Stimulated activated CD4-positive, alpha-beta T cell treated with anti-CD3 and anti-CD28 coated beads, Interleukin-2, amount 100 ng/mL, for 24 hours (primary cell): ENCODE results near the gene ADAP1.
"Not testable (repeated sequence)": the region's sequence is repeated elsewhere in the genome, so short reads cannot be mapped to it uniquely, and the experiment has no call there.

Experiments used
- DNase-seq, 2 donors: peaks; one replicate each; pipeline ENCODE4 v3.0.0-alpha.2; 2020

The ADAP1 gene

GRCh38 chr7:954330-955238 is at the start of gene ADAP1:
TSS of gene ADAP1 (minus strand) at chr7:954680. CDS start at chr7:954477, 203 bp downstream.
- peak; percentile 59 to 71 for DNase-seq

GRCh38 chr7:1002445-1002844 is 48.0 kb upstream of the ADAP1 start:
- DNase-seq = not testable (repeated sequence)

GRCh38 chr7:1002026-1002425 is 47.5 kb upstream of the ADAP1 start:
- not testable (repeated sequence) for DNase-seq

GRCh38 chr7:1001069-1001770 is 46.7 kb upstream of the ADAP1 start:
- not testable (repeated sequence) for DNase-seq

- no peak for DNase-seq
These were observed 45.8 kb upstream of the ADAP1 start for GRCh38 chr7:999941-1000935.

- DNase-seq = no peak
These were observed 44.8 kb upstream of the ADAP1 start for GRCh38 chr7:999149-999879.

- no peak for DNase-seq
These were observed 43.2 kb upstream of the ADAP1 start for GRCh38 chr7:997404-998395.

GRCh38 chr7:996079-996872 is 41.8 kb upstream of the ADAP1 start:
- DNase-seq = no peak

- DNase-seq = no peak
These were observed 41.1 kb upstream of the ADAP1 start for GRCh38 chr7:995571-995970.

GRCh38 chr7:994592-995308 is 40.3 kb upstream of the ADAP1 start:
- no peak for DNase-seq

- peak; percentile 97 to 98 for DNase-seq
These were observed 38.5 kb upstream of the ADAP1 start for GRCh38 chr7:992709-993607.

- DNase-seq = no peak
These were observed 37.5 kb upstream of the ADAP1 start for GRCh38 chr7:991729-992656.

- no peak for DNase-seq
These were observed 36.7 kb upstream of the ADAP1 start for GRCh38 chr7:990933-991728.

GRCh38 chr7:990352-990932 is 36.0 kb upstream of the ADAP1 start:
- DNase-seq = no peak

- DNase-seq = no peak
These were observed 34.6 kb upstream of the ADAP1 start for GRCh38 chr7:988963-989529.
